Measurements from ENCODE around the gene GSTA5.
"Not testable (repeated sequence)": the region's sequence is repeated elsewhere in the genome, so short reads cannot be mapped to it uniquely, and the experiment has no call there.

Gene GSTA5

DNA sequence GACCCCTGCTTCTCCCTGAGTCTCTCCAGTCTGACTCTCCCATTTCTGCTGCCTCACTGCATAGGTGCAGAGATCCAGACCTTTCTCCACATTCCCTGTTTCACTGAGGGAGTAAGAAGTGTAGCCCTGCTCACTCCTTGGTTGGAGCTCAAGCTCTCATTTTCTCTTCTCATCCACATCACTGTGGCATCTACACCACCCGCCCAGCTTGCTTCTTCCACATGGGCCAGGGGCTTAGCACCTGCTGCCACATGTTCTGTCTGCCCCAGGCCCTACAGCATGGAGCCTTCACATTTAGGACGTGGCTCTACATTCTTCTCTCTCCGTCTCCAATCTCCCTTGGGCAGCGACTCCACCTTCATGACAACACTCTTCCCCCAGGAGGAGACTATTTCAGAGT, 8.5 kb upstream of the GSTA5 start:
- TF ChIP-seq, protein P1, sequence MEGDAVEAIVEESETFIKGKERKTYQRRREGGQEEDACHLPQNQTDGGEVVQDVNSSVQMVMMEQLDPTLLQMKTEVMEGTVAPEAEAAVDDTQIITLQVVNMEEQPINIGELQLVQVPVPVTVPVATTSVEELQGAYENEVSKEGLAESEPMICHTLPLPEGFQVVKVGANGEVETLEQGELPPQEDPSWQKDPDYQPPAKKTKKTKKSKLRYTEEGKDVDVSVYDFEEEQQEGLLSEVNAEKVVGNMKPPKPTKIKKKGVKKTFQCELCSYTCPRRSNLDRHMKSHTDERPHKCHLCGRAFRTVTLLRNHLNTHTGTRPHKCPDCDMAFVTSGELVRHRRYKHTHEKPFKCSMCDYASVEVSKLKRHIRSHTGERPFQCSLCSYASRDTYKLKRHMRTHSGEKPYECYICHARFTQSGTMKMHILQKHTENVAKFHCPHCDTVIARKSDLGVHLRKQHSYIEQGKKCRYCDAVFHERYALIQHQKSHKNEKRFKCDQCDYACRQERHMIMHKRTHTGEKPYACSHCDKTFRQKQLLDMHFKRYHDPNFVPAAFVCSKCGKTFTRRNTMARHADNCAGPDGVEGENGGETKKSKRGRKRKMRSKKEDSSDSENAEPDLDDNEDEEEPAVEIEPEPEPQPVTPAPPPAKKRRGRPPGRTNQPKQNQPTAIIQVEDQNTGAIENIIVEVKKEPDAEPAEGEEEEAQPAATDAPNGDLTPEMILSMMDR (conservative IDR thresholded peaks at IDR 0.05) = no peak

DNA sequence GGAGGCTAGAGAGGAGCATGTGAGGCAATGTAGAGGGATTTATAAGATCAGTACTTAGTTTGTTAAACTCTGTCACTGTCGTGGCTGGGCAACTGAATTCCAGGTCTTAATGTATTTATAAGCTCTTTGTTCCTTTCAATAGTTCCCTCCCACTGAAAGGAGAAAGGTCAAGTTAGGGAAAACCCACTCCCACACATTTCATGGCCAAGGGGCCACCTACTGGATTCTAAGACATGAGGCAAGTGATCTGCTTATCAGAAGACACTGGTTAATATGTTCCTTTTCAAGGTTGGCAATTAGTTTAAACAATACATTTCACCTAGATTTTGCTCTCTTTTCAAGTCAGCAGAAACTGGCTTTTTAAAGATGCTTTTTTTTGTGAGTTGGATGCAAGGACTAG, 5.4 kb upstream of the GSTA5 start:
- TF ChIP-seq, protein P1 (conservative IDR thresholded peaks at IDR 0.05) = no peak
- no peak overlapping the region for H3K27ac ChIP-seq

More for the DNA sequence above, 8.5 kb upstream of the GSTA5 start:
- H3K27ac ChIP-seq = no peak overlapping the region

DNA sequence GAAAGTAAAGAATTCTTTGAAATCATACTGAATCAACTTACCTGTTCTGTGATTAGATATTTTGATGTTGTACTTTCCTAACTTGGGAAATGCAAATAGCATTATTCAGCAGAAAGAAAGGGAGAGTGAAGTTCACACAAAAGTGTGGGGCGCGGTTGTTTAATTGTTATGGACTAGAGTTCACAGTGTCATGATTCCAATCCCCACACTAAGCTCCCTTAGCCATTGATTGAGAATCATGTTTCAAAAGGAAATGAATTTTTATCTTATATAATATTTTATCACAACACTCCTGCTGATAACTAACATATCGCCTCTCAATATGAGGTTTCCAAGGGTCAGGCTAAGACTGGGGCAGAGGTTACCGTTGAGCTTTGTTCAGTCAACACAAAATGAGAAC, 3.0 kb upstream of the GSTA5 start:
- TF ChIP-seq, protein P1 (conservative IDR thresholded peaks at IDR 0.05) = no peak
- H3K27ac ChIP-seq = no peak overlapping the region

DNA sequence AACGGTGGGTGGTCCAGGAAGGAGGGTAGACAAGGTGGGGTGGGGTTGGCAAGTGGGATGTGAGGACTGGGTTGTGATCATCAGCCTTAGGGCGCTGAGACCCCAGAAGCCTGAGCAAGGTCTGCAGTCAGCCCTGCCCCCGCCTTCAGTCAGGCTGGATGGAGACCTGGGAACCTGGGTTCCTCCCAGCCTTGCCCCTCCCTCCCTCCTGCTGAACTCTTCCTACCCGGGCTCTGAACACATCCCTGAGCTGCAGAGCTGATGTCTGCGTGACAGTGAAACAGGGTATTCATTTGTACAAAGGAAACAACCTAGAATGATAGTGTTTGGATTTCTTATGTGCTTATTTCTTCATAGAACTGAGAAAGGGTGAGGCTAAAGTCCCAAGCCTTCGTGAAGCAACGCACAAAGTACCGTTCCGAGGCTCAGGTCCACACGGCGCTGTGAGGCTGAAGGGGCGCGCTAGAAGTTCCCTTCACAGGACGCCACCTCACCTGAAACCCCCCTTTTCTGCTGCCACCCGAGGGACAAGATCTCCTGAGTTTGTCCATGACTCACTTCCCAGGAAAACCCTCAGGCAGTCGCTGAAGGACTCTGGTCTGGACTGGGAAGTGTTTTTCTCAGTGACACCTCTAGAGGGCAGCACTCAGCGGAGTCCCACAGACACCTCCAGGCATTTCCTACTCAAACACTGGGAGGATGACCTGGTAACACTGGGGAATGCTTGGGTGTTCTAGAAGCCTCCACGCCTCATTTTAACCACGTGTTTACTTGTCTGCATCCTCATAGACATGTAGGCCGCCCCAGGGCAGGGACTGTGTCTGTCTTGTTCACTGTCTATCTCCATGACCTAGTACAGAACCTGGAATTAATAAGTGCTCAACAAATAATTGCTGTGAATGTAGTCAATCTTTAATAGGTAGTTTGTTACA, 1.2 kb downstream of the GSTA5 start:
- TF ChIP-seq, protein P1 (conservative IDR thresholded peaks at IDR 0.05) = peak; percentile 71
- no peak overlapping the region for H3K27ac ChIP-seq

DNA sequence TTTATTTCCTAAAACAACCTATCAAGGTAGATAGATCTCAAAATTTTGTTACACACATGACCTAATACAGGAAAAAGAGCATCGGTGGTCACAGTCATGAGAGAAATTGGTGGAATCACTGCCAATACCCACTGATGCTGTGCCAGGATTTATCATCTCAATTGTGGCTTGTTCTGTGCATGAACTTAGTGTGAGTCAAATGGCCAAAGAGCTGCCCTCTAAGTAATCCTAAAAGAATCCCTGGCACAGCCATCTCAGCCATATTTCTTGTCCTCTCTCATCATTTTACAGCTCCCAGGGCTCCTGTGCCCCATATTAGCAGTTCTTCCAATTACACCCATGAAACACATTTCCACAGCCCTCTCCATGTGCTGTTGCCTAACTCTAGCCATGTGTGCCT, 6.1 kb downstream of the GSTA5 start:
- H3K27ac ChIP-seq = no peak overlapping the region
- TF ChIP-seq, protein P1 (conservative IDR thresholded peaks at IDR 0.05) = no peak

DNA sequence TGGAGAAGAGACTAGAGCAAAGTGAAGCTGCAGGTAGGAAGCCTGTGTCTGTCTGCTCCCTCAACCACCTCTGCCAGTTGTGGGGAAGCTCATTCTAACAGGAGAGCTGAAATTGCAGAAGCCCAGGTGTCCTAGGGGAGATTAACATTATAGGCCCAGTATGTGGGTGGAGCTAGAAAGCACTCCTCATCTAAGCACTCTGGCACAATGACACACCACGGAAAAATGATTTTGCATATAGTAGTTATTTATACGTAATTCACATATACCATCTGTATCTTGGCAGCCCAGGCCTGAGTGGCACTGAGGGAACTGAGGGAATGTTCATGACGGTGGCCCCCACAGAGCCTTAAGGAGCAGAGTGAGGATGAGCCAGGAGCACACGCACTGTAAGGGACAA, 9.7 kb downstream of the GSTA5 start:
- H3K27ac ChIP-seq = not testable (repeated sequence)

DNA sequence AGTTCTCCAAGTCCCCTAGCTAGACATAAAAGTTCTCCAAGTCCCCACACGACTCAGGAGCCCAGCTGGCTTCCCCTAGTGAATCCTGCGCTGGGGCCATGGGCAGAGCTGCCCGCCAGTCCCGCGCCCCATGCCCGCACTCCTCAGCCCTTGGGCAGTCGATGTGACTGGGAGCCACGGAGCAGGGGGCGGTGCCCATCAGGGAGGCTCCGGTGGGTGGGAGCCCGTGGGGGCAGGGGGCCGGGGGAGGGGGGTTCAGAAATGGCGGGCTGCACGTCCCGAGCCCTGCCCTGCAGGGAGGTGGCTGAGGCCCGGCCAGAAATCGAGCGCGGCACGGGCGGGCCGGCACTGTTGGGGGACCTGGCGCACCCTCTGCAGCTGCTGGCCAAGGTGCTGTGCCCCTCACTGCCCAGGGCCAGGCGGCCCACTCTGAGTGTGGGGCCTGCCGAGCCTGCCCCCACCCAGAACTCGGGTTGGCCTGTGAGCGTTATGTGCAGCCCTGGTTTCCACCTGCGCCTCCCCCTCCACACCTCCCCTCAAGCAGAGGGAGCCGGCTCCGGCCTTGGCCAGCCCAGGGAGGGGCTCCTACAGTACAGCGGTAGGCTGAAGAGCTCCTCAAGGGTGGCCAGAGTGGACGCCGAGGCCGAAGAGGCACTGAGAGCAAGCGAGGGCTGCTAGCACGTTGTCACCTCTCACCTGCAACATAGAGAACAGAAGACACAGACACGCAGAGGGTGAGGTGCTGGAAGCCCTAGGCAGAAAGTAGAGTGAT, 11.4 kb downstream of the GSTA5 start:
- H3K27ac ChIP-seq = no peak overlapping the region
- TF ChIP-seq, protein P1 (conservative IDR thresholded peaks at IDR 0.05) = no peak

DNA sequence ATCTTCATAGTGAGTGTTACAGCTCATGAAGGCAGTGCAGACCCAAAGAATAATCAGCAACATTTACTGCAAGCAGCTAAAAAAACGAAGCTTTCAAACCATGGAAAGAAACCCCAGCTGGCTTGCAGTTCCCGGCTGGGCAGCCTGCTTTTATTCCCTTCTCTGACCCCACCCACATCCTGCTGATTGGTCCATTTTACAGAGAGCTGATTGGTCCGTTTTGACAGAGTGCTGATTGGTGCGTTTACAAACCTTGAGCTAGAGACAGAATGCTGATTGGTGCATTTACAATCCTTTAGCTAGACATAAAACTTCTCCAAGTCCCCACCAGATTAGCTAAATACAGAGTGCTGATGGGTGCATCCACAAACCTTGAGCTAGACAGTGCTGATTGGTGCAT, 12.0 kb downstream of the GSTA5 start:
- not testable (repeated sequence) for H3K27ac ChIP-seq

DNA sequence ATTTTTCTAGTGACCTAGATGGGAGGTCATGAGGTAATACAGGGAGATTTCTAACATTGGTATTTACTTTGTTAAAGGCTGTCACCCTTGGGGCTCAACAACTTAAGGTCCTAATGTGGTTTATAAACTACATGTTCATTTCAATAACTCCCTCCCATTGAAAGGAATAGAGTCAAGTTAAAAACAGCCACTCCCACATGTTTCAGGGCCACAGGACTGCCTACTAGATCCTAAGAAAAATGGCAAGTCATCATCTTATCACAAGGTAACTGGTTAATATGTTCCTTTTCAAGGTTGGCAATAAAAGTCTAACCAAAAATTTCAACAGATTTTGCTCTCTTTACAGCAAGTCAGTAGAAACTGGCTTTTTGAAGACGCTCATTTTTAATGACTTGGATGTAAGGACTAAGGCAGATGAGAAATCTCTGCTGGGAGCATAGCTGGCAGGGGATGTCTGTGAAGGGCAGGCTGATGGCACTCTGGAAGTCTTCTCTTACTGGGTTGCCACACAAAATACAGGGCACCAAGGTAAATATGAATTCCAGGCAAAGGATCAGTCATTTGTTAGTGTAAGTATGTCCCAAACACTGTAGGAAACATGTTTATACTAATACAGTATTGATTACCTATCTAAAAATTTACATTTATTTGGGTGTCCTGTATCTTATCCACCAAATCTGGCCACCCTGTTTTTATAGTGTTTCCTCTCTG, 13.4 kb downstream of the GSTA5 start:
- H3K27ac ChIP-seq = not testable (repeated sequence)
